Measurements from ENCODE around the gene SGPL1. TPM values are rescaled to one million over a fixed set of nuclear protein-coding genes. Genes with fewer than 3 reads are reported as not detected.

The SGPL1 gene
- total RNA-seq, 1 donor from 2014 or later = 33.1 TPM

- intact Hi-C loops (cut with DNase I) = loop anchor here (10.0 kb wide), 1 partner anchor 281 kb away; no protein-coding TSS in a partner anchor
- no peak for DNase-seq (ENCODE audit: extremely low spot score in 2 of 2)
- H3K27ac ChIP-seq = no peak overlapping the region
- no peaks in the 10 kb centered on the region for H3K4me1 ChIP-seq
- no peaks in the 10 kb centered on the region for H3K27me3 ChIP-seq
- H3K4me3 ChIP-seq = no peak overlapping the region
- TF ChIP-seq POLR2A (IDR thresholded peaks at IDR 0.05) = no peak
- TF ChIP-seq POLR2AphosphoS5 (IDR thresholded peaks at IDR 0.05; ENCODE audit: insufficient read depth in 1 of 2, low read depth in 1 of 2) = no peak
- no peak for TF ChIP-seq CTCF (IDR thresholded peaks at IDR 0.05)
- H3K9me3 ChIP-seq = no peaks in the 10 kb centered on the region
- no peaks in the 10 kb centered on the region for H3K36me3 ChIP-seq
These were observed 107.9 kb downstream of the SGPL1 start for GRCh38 chr10:70923696-70924095.

GRCh38 chr10:70925377-70926225 lies 109.9 kb downstream of the SGPL1 start:
- TF ChIP-seq CTCF (IDR thresholded peaks at IDR 0.05) (peak; percentile 50 to 88 (median 83)), POLR2A (IDR thresholded peaks at IDR 0.05) (no peak)
- intact Hi-C loops (cut with DNase I) = loop anchor here (5.0 to 10.0 kb wide), 2 partner anchors 279 to 362 kb away; no protein-coding TSS in a partner anchor
- no peaks in the 10 kb centered on the region for H3K9me3 ChIP-seq
- H3K36me3 ChIP-seq = no peaks in the 10 kb centered on the region
- no peak overlapping the region for H3K27ac ChIP-seq
- no peak overlapping the region for H3K4me3 ChIP-seq
- H3K27me3 ChIP-seq = no peaks in the 10 kb centered on the region
- DNase-seq (ENCODE audit: extremely low spot score in 2 of 2) = no peak
- H3K4me1 ChIP-seq = no peaks in the 10 kb centered on the region

GRCh38 chr10:70926226-70927000 lies 110.7 kb downstream of the SGPL1 start:
- Histone ChIP-seq H3K27me3 (no peaks in the 10 kb centered on the region), H3K9me3 (no peaks in the 10 kb centered on the region), H3K4me3 (no peak overlapping the region), H3K36me3 (no peaks in the 10 kb centered on the region), H3K27ac (no peak overlapping the region), H3K4me1 (no peaks in the 10 kb centered on the region)
- TF ChIP-seq POLR2AphosphoS5 (IDR thresholded peaks at IDR 0.05; ENCODE audit: insufficient read depth in 1 of 2, low read depth in 1 of 2) (no peak), CTCF (IDR thresholded peaks at IDR 0.05) (no peak), POLR2A (IDR thresholded peaks at IDR 0.05) (no peak)
- no peak for DNase-seq (ENCODE audit: extremely low spot score in 2 of 2)
- intact Hi-C loops (cut with DNase I) = loop anchor here (5.0 to 10.0 kb wide), 2 partner anchors 278 to 361 kb away; no protein-coding TSS in a partner anchor

- Histone ChIP-seq H3K27me3 (no peaks in the 10 kb centered on the region), H3K9me3 (no peaks in the 10 kb centered on the region), H3K27ac (no peak overlapping the region), H3K4me1 (no peaks in the 10 kb centered on the region), H3K36me3 (no peaks in the 10 kb centered on the region), H3K4me3 (no peak overlapping the region)
- no peak for DNase-seq (ENCODE audit: extremely low spot score in 2 of 2)
- intact Hi-C loops (cut with DNase I) = loop anchor here (5.0 to 10.0 kb wide), 2 partner anchors 277 to 360 kb away; no protein-coding TSS in a partner anchor
- no peak for TF ChIP-seq POLR2A (IDR thresholded peaks at IDR 0.05)
- no peak for TF ChIP-seq CTCF (IDR thresholded peaks at IDR 0.05)
- no peak for TF ChIP-seq POLR2AphosphoS5 (IDR thresholded peaks at IDR 0.05; ENCODE audit: insufficient read depth in 1 of 2, low read depth in 1 of 2)
These were observed 111.6 kb downstream of the SGPL1 start for GRCh38 chr10:70927189-70927943.

Data from vagina (tissue), 2 donors.